ENCODE measurements around the gene AGFG2. TPM values are rescaled to one million over a fixed set of nuclear protein-coding genes. Genes with fewer than 3 reads are reported as not detected.

Gene AGFG2
- total RNA-seq, 1 experiment from 2014 or later, result 42.5 TPM

DNA sequence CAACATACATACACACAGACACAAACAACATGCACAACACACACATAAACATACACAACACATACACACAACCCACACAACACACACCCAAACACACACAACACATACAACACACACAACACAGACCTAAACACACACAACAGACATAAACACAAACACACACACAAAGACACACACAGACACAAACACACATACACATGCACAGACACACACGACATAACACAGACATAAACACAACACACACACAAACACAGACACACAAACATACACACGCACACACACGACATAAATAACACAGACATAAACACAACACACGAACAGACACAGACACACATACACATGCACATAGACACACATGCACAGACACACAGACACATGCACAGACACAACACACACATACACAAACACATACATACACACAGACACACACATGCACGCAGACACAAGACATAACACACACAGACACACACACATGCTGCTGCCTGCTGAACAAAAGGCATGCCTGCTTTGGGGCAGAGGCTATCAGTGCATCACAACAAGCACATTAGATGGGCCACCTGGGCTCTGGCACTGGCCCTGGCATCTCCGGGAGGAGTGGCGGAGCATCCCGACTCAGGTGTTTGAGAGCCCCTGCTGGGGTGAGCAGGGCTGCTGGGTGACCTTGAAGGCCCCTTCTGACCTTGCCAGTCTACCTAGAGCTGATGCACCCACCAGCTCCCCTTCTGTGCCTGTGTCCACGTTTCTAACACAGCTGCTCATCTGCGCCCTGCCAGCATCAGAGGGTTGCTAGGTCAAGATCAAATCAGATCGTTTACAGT lies 41.7 kb downstream of the AGFG2 start:
- TF ChIP-seq, protein P1, sequence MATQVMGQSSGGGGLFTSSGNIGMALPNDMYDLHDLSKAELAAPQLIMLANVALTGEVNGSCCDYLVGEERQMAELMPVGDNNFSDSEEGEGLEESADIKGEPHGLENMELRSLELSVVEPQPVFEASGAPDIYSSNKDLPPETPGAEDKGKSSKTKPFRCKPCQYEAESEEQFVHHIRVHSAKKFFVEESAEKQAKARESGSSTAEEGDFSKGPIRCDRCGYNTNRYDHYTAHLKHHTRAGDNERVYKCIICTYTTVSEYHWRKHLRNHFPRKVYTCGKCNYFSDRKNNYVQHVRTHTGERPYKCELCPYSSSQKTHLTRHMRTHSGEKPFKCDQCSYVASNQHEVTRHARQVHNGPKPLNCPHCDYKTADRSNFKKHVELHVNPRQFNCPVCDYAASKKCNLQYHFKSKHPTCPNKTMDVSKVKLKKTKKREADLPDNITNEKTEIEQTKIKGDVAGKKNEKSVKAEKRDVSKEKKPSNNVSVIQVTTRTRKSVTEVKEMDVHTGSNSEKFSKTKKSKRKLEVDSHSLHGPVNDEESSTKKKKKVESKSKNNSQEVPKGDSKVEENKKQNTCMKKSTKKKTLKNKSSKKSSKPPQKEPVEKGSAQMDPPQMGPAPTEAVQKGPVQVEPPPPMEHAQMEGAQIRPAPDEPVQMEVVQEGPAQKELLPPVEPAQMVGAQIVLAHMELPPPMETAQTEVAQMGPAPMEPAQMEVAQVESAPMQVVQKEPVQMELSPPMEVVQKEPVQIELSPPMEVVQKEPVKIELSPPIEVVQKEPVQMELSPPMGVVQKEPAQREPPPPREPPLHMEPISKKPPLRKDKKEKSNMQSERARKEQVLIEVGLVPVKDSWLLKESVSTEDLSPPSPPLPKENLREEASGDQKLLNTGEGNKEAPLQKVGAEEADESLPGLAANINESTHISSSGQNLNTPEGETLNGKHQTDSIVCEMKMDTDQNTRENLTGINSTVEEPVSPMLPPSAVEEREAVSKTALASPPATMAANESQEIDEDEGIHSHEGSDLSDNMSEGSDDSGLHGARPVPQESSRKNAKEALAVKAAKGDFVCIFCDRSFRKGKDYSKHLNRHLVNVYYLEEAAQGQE (IDR thresholded peaks at IDR 0.05; ENCODE audit: insufficient read depth in 1 of 2, low read depth in 2 of 2, low read length in 1 of 2), result no peak
- no peak for TF ChIP-seq TCF7L2 (IDR thresholded peaks at IDR 0.05; ENCODE audit: low read depth, low read length)
- no peak for TF ChIP-seq POLR2AphosphoS5 (IDR thresholded peaks at IDR 0.05; ENCODE audit: low read depth, low read length)
- TF ChIP-seq SIN3A (IDR thresholded peaks at IDR 0.05; ENCODE audit: borderline replicate concordance, insufficient read depth, low read depth, low read length), result no peak
- TF ChIP-seq, protein P2, sequence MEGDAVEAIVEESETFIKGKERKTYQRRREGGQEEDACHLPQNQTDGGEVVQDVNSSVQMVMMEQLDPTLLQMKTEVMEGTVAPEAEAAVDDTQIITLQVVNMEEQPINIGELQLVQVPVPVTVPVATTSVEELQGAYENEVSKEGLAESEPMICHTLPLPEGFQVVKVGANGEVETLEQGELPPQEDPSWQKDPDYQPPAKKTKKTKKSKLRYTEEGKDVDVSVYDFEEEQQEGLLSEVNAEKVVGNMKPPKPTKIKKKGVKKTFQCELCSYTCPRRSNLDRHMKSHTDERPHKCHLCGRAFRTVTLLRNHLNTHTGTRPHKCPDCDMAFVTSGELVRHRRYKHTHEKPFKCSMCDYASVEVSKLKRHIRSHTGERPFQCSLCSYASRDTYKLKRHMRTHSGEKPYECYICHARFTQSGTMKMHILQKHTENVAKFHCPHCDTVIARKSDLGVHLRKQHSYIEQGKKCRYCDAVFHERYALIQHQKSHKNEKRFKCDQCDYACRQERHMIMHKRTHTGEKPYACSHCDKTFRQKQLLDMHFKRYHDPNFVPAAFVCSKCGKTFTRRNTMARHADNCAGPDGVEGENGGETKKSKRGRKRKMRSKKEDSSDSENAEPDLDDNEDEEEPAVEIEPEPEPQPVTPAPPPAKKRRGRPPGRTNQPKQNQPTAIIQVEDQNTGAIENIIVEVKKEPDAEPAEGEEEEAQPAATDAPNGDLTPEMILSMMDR (IDR thresholded peaks at IDR 0.05), result no peak
- Histone ChIP-seq H3K9me3 (ENCODE audit: control insufficient read depth, insufficient read depth, low read depth, low read length) (no peaks in the 10 kb centered on the region), H3K4me1 (ENCODE audit: control insufficient read depth, insufficient read depth, low read length) (peaks cover 12% of the 10 kb centered on the region), H3K27ac (ENCODE audit: low read length) (no peak overlapping the region), H3K27me3 (ENCODE audit: control insufficient read depth, insufficient read depth, low read length) (no peaks in the 10 kb centered on the region), H3K36me3 (ENCODE audit: control insufficient read depth, insufficient read depth, low read length) (peaks cover 9% of the 10 kb centered on the region; the same call in 1 of the 2 replicates), H3K4me3 (ENCODE audit: low read depth in 2 of 2, low read length in 2 of 2) (no peak overlapping the region)
- BruUV-seq (replicated peaks), result no TSS peak
- ChIA-PET CTCF (no interaction called here), POLR2A (no interaction called here)
- DNase-seq (ENCODE audit: low read depth, low spot score) (no peak), ATAC-seq (no peak)
- intact Hi-C loops (cut with micrococcal nuclease; ENCODE audit: unreplicated experiment), result no loop called here
- in situ Hi-C loops (cut with HindIII; ENCODE audit: low pct_unique_long_range_greater_than_20kb, low sequenced_read_pairs), result no loop called here

DNA sequence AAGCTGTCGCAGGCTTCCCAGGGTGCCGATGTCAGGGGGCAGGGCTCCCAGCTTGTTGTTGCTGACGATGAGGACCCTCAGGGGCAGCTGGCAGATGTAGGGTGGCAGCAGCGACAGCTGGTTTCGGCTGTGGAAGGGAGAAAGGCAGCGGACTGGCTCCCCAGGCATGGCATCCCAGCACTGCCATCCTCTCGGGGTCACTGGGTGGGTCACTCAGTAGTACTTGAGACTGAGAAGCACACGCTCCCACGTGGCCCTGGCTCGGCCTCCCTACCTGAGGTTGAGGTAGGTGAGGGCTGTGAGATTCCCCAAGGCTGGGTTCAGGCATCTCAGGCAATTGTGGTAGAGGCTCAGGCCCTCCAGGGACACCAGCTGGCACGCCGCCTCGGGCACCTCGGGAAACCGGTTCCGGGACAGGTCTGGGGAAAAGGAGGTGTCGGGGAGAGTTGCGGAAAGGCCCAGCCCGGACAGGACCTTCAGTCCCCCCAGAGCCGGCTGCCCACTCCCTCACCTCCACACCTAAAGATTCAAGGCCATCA lies 43.1 kb downstream of the AGFG2 start:
- ATAC-seq (no peak), DNase-seq (ENCODE audit: low read depth, low spot score) (no peak)
- Histone ChIP-seq H3K27ac (ENCODE audit: low read length) (no peak overlapping the region), H3K27me3 (ENCODE audit: control insufficient read depth, insufficient read depth, low read length) (no peaks in the 10 kb centered on the region), H3K4me1 (ENCODE audit: control insufficient read depth, insufficient read depth, low read length) (peaks cover 12% of the 10 kb centered on the region), H3K36me3 (ENCODE audit: control insufficient read depth, insufficient read depth, low read length) (peaks cover 9% of the 10 kb centered on the region; the same call in 1 of the 2 replicates), H3K4me3 (ENCODE audit: low read depth in 2 of 2, low read length in 2 of 2) (no peak overlapping the region), H3K9me3 (ENCODE audit: control insufficient read depth, insufficient read depth, low read depth, low read length) (no peaks in the 10 kb centered on the region)
- CTCF ChIA-PET, result interaction anchor here (0.6 kb wide), 2 partner anchors 18 to 1289 kb away, joined by 4 to 6 read pairs; no protein-coding TSS in a partner anchor
- POLR2A ChIA-PET, result no interaction called here
- TF ChIP-seq POLR2AphosphoS5 (IDR thresholded peaks at IDR 0.05; ENCODE audit: low read depth, low read length) (no peak), TCF7L2 (IDR thresholded peaks at IDR 0.05; ENCODE audit: low read depth, low read length) (no peak), SIN3A (IDR thresholded peaks at IDR 0.05; ENCODE audit: borderline replicate concordance, insufficient read depth, low read depth, low read length) (no peak)
- TF ChIP-seq, protein P1 (IDR thresholded peaks at IDR 0.05; ENCODE audit: insufficient read depth in 1 of 2, low read depth in 2 of 2, low read length in 1 of 2), result no peak
- TF ChIP-seq, protein P2 (IDR thresholded peaks at IDR 0.05), result no peak
- intact Hi-C loops (cut with micrococcal nuclease; ENCODE audit: unreplicated experiment) (no loop called here), in situ Hi-C loops (cut with HindIII; ENCODE audit: low pct_unique_long_range_greater_than_20kb, low sequenced_read_pairs) (no loop called here)
- no TSS peak for BruUV-seq (replicated peaks)

Measured in Panc1 (cell line).